GM12864 (cell line): ENCODE results near the gene EPHA2.

Experiments used
- DNase-seq: peaks from one replicate; pipeline ENCODE4 v3.0.0-alpha.2; 2011; ENCODE audit warnings: low read depth
- H3K4me3 ChIP-seq: 2 replicates; pipeline ENCODE4 v1.5.1; 2011; ENCODE audit warnings: mild to moderate bottlenecking, low read depth, low read length, control low read depth
- TF ChIP-seq, protein P1 (sequence below): IDR thresholded peaks from 2 replicates; pipeline ENCODE4 v1.5.1; 2011; ENCODE audit warnings: low read depth, mild to moderate bottlenecking, moderate library complexity, low read length, control low read depth, inconsistent platforms; ENCODE audit errors: missing control alignments

Gene EPHA2

GRCh38 chr1:16183765-16184556 lies 28.1 kb upstream of the EPHA2 start:
- DNase-seq, result no peak
- TF ChIP-seq, protein P1, sequence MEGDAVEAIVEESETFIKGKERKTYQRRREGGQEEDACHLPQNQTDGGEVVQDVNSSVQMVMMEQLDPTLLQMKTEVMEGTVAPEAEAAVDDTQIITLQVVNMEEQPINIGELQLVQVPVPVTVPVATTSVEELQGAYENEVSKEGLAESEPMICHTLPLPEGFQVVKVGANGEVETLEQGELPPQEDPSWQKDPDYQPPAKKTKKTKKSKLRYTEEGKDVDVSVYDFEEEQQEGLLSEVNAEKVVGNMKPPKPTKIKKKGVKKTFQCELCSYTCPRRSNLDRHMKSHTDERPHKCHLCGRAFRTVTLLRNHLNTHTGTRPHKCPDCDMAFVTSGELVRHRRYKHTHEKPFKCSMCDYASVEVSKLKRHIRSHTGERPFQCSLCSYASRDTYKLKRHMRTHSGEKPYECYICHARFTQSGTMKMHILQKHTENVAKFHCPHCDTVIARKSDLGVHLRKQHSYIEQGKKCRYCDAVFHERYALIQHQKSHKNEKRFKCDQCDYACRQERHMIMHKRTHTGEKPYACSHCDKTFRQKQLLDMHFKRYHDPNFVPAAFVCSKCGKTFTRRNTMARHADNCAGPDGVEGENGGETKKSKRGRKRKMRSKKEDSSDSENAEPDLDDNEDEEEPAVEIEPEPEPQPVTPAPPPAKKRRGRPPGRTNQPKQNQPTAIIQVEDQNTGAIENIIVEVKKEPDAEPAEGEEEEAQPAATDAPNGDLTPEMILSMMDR, result no peak
- no peak overlapping the region for H3K4me3 ChIP-seq

- DNase-seq, result no peak
- no peak overlapping the region for H3K4me3 ChIP-seq
Measured at GRCh38 chr1:16183179-16183578, 27.3 kb upstream of the EPHA2 start.

GRCh38 chr1:16181887-16182719 lies 26.2 kb upstream of the EPHA2 start:
- DNase-seq, result no peak
- TF ChIP-seq, protein P1, result no peak
- no peak overlapping the region for H3K4me3 ChIP-seq

More at GRCh38 chr1:16183179-16183578, 27.3 kb upstream of the EPHA2 start:
- TF ChIP-seq, protein P1, result no peak

- no peak for DNase-seq
- H3K4me3 ChIP-seq, result no peak overlapping the region
- TF ChIP-seq, protein P1, result no peak
Measured at GRCh38 chr1:16180291-16180824, 24.5 kb upstream of the EPHA2 start.

- DNase-seq, result no peak
- TF ChIP-seq, protein P1, result no peak
- no peak overlapping the region for H3K4me3 ChIP-seq
Measured at GRCh38 chr1:16178596-16179497, 23.0 kb upstream of the EPHA2 start.

DNA sequence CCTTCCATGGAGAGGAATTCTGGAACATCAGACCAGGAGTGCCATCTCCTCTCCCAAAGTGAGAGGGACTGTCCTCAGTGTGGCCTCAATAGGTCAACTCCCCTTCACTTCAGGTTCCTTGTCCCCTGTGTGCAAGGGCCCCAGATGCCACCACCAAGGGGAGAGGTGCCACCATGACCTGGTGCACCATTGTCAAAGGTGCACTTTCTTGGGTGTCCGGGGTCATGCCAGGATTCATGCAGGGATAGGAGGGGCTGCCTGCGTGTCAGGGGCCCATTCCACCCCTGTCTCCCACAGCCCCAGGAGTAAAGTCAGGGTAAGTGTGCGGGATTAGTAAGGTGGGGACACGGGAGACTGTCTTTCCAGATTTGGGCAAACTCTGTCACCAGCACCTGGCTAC lies 21.4 kb upstream of the EPHA2 start:
- TF ChIP-seq, protein P1, result no peak
- H3K4me3 ChIP-seq, result no peak overlapping the region
- DNase-seq, result no peak
